HG02973 (cell line): ENCODE results near the gene GRHL3.
"Not testable (repeated sequence)": the region's sequence is repeated elsewhere in the genome, so short reads cannot be mapped to it uniquely, and the experiment has no call there.

Experiments used
- ATAC-seq: cut with Tn5 transposase; IDR thresholded peaks from one replicate; pipeline ENCODE4 v1.9.1; 2021; ENCODE audit warnings: moderate library complexity; ENCODE audit not compliant: unreplicated experiment

GRHL3 gene

DNA sequence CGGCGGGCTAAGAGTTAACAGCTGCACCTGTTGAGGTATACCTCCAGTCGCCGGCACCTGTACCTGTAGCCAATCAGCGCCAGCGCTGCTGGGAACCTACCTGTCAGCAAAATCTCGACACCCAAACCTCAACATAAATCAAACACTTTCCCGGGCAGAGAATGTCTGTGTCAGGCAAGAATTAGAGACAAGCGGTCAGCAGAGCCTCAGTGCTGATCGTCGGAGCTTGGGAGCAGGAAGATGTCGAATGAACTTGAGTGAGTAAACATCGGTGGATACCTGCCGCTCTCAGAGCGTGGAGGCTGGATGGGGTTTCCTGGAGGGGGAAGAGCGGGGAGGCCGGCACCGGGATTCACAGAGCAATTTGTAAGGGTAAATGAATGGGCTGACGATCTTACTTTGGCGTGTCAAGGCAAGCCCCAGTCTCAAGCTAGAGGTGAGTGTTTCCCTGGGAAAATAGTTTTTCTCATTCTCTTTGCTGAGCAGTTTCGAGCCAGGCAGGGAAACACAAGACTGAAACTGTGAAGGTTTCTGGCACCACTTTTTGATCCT, at the start of gene GRHL3:
GRHL3 (plus strand) TSS at position 46 of the 552 bp plus-strand sequence; CDS start at position 241, 195 bp downstream.
- ATAC-seq: no peak

DNA sequence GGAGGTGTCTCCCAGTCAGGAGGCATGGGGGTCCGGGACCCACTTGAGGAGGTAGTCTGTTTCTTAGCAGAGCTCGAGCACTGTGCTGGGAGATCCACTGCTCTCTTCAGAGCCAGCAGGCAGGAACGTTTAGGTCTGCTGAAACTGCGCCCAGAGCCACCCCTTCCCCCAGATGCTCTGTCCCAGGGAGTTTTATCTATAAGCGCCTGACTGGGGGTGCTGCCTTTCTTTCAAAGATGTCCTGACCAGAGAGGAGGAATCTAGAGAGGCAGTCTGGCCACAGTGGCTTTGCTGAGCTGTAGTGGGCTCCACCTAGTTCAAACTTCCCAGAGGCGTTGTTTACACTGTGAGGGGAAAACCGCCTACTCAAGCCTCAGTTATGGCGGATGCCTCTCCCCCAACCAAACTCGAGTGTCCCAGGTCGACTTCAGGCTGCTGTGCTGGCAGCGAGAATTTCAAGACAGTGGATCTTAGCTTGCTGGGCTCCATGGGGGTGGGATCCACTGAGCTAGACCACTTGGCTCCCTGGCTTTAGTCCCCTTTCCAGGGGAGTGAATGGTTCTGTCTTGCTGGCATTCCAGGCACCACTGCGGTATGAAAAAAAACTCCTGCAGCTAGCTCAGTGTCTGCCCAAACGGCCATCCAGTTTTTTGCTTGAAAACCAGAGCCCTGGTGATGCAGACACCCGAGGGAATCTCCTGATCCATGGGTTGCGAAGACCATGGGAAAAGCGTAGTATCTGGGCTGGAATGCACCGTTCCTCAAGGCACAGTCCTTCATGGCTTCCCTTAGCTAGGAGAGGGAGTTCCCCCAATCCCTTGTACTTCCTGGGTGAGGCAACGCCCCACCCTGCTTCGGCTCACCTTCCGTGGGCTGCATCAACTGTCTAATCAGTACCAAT, 44.7 kb upstream of the GRHL3 start:
- not testable (repeated sequence) for ATAC-seq

DNA sequence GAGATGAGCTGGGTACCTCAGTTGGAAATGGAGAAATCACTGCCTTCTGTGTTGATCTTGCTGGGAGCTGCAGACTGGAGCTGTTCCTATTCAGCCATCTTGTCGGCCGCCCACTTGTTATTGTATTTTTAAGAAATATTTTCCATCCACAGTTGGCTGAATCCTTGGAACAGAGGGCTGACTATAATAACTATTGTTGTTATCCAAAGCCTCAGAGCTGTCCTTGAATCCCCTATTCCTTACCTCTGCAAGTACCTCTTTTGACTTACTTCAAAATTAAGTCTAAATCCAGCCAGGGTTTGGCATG, 44.1 kb upstream of the GRHL3 start:
- no peak for ATAC-seq

DNA sequence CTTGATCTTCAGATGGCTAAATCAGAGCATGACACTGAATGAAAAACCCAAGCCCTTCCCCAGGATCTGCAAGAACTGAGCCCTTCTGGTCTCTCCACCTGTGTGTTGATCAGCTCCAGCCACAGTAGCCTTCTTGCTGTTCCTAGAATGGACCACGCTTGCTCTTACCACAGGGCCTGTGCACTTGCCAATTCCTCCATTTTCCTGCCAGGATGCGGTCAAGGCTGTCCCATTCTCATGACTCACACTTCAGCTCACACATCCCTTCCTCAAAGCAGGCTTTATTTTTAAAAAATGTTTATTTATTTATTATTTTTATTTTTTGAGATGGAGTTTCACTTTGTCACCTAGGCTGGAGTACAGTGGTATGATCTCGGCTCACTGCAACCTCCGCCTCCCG, 43.6 kb upstream of the GRHL3 start:
- ATAC-seq: no peak

DNA sequence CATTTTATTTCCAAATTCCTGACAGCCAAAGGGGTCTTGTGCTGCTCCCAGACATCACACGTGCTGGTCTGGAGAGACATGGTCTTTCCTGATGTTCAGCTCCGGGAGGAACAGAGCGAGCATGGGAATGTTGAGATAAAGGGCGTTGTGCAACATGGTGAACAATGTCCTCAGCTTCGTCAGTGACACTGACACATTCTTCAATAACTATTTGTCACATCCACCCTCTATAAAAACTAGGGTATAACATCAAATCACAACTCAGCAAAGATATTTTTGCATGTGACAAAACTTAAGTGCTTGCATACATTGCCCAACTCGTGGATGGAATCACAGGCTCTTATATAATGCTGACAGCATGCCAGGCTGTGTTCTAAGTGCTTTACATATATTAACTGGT, 42.4 kb upstream of the GRHL3 start:
- no peak for ATAC-seq

DNA sequence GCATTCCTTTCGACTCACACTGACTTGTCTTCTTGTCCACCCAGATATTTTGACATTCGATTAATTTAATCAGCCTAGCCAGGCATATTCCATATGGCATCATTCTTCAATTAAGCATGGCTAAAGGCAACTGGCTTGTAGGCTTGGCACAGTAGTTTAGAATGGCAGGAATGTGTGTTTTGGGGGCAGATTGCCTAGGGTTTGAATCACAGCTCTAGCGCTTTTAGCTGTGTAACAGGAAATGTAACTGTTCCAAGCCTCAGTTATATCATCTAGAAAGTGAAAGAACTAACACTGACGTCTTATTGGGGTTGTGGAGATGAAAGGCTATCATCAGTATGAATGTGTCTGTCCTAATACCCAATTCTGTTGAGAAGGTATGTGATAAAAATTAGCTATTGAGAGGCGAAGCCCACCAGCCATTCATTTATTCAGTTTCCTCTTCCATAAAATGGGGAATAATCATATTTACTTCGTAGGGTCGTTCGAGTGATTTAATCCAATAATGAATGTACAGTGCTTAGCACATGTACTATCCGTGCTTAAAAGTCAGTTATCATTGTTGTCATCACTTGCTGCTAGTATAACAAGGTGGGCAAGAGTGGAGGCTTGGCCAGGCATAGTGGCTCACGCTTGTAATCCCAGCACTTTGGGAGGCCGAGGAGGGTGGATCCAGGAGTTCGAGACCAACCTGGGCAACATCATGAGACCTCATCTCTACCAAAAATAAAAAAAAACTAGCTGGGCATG, 41.6 kb upstream of the GRHL3 start:
- no peak for ATAC-seq

DNA sequence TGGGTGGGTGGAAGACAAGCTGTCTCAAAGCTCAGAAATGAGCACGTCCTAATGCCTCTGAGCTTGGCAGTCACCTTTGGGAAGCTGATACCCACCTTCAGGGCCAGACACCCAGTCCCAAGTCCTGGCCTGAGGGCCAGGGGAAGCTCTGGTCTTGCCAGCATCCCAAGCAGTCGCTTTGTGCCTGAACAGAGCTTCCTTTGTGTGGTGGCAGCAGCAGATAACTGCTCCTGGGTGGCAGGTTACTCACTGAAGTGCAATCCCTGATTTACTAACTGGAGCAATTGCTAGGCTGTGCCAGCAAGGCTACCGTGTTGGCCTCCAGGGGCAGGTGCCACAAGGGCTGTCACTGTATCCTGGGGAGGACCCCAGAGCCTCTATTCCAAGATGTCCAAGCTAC, 40.4 kb upstream of the GRHL3 start:
- no peak for ATAC-seq

DNA sequence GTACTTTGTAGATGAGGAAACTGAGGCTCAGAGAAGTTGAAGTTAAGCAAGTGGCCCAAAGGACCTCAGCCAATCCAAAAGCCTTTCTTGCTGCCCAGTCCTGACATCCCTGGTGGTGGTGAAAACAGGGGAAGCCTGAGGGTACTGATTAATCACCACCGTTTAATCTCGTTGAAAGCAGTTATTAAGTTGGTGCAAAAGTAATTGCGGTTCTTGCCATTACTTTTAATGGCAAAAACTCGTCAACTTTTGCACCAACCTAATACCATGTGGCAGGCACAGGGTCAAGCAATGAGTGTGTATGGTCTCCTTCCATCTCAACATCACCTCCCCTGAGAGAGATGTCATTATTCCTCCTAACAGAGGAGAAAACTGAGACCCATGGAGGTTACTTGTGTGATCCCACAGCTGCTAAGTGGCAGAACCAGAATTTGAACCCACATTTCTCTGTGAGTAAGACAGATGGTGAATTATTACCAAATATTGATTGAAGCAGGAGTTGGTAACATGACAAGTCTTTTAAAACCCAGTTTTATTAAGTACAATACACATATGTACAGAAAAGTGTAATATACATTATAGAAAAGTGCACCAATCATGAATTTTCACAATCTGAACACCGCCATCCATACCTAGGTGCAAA, 39.4 kb upstream of the GRHL3 start:
- ATAC-seq: no peak

DNA sequence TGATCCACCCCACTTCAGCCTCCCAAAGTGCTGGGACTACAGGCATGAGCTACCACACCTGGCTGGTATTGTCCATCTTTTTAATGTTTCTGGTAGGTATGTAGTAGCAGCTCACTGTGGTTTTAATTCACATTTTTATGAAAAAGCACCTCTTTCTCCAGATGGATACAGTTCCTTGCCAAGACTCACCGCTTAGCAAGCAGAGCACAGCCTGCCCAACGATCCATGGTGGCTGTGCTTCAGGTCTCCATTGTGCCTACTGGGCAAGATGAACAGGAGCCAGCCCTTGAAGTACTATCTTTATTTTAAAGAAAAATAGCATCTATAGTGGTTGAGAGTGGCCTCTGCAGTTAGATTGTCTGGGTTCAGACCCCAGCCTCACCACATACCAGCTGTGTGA, 37.6 kb upstream of the GRHL3 start:
- no peak for ATAC-seq

DNA sequence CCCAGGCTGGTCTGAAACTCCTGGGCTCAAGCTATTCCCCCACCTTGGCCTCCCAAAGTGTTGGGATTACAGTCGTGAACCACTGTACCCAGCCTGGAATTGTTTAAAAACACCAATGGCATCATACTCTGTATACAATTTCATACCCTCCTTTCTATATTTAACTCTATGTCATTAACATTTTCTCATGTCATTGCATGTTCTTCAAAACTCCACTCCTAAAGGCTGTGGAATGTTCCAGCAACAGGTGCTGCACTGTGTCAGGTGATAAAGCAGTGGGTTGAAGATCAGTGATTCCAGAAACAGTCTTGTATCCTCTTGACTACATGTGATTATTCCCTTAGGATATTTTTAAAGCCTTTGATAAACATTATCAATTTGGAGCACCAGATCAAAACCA, 36.7 kb upstream of the GRHL3 start:
- ATAC-seq: no peak

DNA sequence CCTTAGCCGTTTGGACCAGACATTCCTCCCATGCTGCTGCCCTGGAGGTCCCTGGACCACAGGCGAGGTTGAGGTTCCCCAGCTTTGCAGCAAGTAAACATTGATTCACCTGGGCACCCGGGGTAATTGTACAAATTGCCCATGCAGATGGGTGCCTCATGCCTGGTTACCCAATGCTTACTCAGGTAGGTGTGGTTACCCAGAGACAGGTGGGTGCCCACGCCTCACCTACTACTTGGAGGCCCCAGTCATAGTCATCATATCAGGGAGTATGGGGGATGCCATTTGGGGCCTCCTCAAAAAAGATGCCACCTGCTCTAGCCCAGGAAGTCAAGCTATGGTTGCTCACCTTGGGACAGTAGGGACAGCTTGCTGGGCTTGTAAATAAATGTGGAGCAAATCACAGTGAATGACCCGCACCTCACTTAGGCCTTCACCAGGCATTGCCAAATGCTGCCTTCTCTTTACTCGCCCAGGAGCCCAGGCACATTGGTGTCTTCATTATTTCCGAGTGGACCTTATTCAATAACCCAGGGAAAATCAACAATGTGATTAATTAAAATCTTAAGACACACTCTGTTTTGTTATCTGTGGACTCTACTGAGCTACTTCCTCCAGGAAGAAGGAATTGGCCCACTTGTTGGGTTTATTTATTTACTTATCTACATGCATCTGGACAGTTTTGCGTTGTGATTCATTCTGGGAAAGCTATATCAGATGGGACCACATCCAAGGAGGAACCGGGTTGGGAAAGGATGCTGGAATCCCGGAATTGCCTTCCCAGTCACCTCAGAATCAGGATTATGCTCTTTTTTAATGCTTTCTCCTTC, 35.6 kb upstream of the GRHL3 start:
- ATAC-seq: no peak

DNA sequence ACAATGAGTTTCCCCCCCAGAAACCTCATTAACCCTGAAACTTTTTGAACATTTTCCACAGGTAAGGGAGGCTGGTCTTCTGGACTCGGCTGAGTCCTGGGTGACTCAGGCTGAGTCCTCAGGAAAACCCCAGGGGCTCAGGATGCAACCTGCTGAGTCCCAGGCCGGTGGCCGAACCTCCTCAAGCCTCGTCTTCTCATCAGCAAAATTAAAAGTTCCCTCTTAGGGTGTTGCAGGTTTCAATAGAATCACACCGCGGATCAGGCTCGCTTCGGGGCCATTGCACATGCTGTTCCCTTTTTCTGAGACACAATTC, 35.0 kb upstream of the GRHL3 start:
- no peak for ATAC-seq

DNA sequence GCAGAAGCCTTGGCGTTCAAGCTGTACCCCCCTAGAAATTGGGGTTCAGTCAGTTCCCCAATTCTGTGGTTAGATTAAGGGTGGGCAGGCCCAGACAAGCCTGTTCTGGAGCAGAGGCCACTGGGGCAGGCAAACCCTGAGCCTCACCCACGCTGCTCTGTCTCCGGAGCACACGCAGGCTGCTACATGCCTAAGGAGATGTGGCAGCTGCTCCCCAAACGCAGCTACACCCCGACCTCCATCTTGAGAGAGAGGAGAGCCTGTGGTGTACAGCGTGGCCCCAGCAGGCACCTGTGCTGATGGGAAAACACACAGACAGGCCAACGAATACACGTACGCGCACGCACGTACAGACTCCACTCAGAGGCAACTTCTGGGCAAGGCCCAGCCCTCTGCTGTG, 33.9 kb upstream of the GRHL3 start:
- ATAC-seq: no peak

DNA sequence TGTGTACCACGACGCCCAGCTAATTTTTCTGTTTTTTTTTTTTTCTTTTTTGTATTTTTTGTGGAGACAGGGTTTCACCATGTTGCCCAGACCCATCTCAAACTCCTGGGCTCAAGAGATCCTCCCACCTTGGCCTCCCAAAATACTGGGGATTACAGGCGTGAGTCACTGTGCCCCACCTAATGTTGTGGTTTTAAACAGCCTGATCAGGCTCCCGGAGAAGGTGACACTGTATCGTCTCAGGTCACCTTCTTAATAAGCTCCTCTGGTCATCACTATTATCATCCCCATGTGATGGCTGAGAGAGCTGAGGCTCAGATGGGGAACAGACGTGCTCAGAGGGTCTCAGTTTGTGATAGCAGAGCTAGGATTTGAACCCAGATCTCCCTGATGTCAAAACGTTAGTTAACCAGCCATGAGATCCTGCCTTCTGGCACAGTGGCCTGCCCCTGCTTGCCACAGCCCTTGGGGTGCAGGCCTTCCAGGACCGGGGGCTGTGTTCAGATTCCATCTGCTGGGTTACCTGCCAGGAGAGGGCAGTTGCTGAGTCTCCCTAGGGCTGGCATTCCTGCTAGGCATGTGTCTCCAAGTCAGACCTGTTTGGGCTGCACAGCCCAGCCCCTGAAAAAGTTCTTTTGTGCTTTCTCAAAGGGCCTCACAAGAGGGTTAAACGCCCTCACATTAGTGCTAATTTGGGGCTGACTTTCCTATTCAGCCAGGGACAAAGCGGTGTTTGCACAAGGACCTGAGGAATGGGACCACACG, 32.7 kb upstream of the GRHL3 start:
- ATAC-seq: no peak

DNA sequence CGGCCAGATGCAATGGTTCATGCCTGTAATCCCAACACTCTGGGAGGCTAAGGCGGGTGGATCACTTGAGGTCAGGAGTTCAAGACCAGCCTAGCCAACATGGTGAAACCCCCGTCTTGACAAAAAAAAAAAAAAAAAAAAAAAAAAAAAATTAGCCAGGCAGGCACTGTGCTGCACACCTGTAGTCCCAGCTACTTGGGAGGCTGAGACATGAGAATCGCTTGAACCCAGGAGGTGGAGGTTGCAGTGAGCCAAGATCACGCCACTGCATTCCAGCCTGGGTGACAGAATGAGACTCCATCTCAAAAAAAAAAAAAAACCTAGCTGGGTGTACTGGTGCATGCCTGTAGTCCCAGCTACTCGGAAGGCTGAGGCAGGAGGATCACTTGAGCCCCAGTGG, 31.4 kb upstream of the GRHL3 start:
- not testable (repeated sequence) for ATAC-seq

DNA sequence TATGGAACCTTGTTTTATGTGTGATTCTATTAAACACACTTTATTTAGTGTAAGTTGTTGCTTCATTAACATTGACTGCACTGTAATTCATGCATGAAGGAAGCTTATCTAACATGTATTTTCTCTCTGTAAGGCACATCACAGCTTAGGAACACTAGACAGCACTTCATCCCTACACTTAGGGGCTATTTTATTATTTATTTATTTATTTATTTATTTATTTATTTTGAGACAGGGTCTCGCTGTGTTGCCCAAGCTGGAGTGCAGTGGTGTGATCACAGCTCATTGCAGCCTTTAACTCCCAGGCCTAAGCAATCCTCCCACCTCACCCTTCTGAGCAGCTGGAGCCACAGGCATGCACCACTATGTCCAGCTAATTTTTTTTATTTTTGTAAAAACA, 30.7 kb upstream of the GRHL3 start:
- no peak for ATAC-seq

DNA sequence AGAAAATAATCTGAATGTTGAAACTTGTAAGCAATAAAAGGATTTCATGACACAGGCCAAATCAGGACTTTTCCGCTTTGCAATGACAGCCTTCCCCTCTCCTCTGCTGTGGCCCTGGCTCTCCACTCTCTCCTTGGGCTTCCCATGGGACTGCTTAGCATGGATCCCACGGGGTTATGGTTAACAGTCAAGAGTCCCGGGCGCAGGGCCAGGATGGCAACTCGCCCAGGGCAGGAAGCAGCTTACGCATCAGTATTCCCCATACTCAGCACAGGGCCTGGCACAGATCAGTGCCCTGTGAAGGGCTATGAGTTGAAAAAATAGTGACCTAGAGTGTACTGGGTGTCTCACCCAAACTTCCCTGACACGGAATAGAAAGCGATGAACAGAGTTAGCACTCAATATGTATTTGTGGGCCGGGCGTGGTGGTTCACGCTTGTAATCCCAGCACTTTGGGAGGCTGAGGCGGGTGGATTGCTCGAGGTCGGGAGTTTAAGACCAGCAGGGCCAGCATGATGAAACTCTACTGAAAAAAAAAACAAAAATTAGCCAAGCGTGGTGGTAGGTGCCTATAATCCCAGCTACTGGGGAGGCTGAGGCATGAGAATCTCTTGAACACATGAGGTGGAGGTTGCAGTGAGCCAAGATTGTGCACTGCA, 29.1 kb upstream of the GRHL3 start:
- no peak for ATAC-seq

DNA sequence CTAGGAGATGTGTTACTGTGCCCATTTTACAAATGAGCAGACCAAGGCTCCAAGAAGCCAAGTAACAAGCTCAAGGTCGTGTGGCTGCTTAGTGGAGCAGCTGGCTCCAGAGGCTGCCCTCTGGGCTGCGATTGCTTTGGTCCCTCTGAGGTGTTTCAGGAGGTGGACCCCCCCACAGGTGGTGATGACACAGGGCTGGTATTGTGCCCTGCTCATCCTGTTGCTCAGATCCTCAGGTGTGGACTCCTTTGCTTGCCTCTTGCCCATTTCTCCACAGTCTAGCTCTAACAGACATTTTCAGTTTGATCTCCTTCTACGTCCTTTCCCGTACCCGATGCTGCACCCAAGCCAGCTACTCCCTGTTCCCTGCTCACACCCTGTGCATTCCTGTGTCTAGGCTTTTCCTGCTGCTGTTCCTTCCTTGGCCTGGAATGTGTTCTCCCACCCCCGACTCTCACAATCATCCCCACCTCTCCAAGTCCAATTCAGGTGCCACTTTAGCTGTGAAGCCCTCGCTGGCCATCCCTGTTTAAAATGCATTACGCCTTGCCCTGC, 28.1 kb upstream of the GRHL3 start:
- ATAC-seq: no peak

DNA sequence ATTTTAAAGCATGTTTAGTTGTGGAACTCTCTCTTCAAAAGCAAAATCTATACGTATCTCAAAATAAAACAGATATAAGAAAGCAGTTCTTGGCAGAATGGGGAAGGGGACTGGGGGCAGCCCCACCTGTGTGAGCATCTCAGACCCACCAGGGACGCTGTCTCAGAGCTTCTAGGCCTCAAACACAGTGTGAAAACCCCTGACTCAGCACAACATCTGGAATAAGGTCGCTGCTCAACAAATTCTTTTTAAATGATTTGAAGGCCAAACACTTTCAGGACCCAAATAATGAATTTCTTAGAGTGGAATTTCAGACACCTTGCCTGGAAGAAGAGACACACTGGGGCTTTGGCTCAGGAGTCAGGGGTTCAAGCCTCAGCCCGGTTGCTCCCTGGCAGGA, 27.1 kb upstream of the GRHL3 start:
- ATAC-seq: no peak
